Duodenal mucosa (tissue), 2 donors: ENCODE data around the gene CLEC2D.
"Not testable (repeated sequence)": the region's sequence is repeated elsewhere in the genome, so short reads cannot be mapped to it uniquely, and the experiment has no call there.

Experiments
- H3K27ac ChIP-seq: one replicate; pipeline ENCODE4 v1.7.0; 2013; ENCODE audit warnings: low read depth, low read length
- H3K27me3 ChIP-seq, 2 donors: one replicate each; pipeline ENCODE4 v1.7.0; 2013; ENCODE audit warnings: low read length in 2 of 2, control low read depth in 1 of 2; ENCODE audit not compliant: insufficient read depth in 2 of 2, control insufficient read depth in 1 of 2
- H3K36me3 ChIP-seq, 2 donors: one replicate each; pipeline ENCODE4 v1.7.0; 2013; ENCODE audit warnings: low read length in 2 of 2, control low read depth in 1 of 2; ENCODE audit not compliant: insufficient read depth in 2 of 2, control insufficient read depth in 1 of 2
- H3K4me1 ChIP-seq, 2 donors: one replicate each; pipeline ENCODE4 v1.7.0; 2013; ENCODE audit warnings: low read length in 2 of 2, control low read depth in 1 of 2; ENCODE audit not compliant: insufficient read depth in 2 of 2, control insufficient read depth in 1 of 2
- H3K4me3 ChIP-seq, 2 donors: one replicate each; pipeline ENCODE4 v1.7.0; 2013; ENCODE audit warnings: low read length in 2 of 2, low read depth in 1 of 2
- H3K9ac ChIP-seq, 2 donors: one replicate each; pipeline ENCODE4 v1.7.0; 2013; ENCODE audit warnings: low read length in 2 of 2, low read depth in 1 of 2
- H3K9me3 ChIP-seq, 2 donors: one replicate each; pipeline ENCODE4 v1.7.0; 2013; ENCODE audit warnings: low read length in 2 of 2, control low read depth in 1 of 2; ENCODE audit not compliant: control insufficient read depth in 1 of 2

The CLEC2D gene

GRCh38 chr12:9682508-9682907 is 13.0 kb downstream of the CLEC2D start:
- not testable (repeated sequence) for H3K27ac ChIP-seq, H3K4me1 ChIP-seq

DNA sequence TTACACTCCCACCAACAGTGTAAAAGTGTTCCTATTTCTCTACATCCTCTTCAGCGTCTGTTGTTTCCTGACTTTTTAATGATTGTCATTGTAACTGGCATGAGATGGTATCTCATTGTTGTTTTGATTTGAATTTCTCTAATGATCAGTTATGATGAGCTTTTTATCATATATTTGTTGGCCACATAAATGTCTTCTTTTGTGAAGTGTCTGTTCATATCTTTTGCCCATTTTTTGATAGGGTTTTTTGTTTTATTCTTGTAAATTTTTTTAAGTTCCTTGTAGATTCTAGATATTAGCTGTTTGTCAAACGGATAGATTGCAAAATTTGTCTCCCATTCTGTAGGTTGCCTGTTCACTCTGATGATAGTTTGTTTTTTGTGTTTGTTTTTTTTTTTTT is 13.4 kb downstream of the CLEC2D start:
- H3K4me3 ChIP-seq, H3K9ac ChIP-seq, H3K36me3 ChIP-seq, H3K27ac ChIP-seq, H3K9me3 ChIP-seq, H3K4me1 ChIP-seq, H3K27me3 ChIP-seq: not testable (repeated sequence)

More at GRCh38 chr12:9682508-9682907, 13.0 kb downstream of the CLEC2D start:
- H3K9ac ChIP-seq, H3K9me3 ChIP-seq, H3K27me3 ChIP-seq, H3K36me3 ChIP-seq, H3K4me3 ChIP-seq: not testable (repeated sequence)

GRCh38 chr12:9685366-9685765 is 15.9 kb downstream of the CLEC2D start:
- not testable (repeated sequence) for H3K9ac ChIP-seq, H3K27me3 ChIP-seq, H3K4me3 ChIP-seq, H3K27ac ChIP-seq, H3K4me1 ChIP-seq, H3K36me3 ChIP-seq, H3K9me3 ChIP-seq

GRCh38 chr12:9685915-9686314 is 16.4 kb downstream of the CLEC2D start:
- Histone ChIP-seq H3K4me1 (no peaks in the 10 kb centered on the region), H3K27ac (no peak overlapping the region), H3K36me3 (peaks cover 6 to 7% of the 10 kb centered on the region in 2 donors), H3K9ac (no peak overlapping the region), H3K9me3 (no peaks in the 10 kb centered on the region), H3K27me3 (no peaks in the 10 kb centered on the region), H3K4me3 (no peak overlapping the region)

GRCh38 chr12:9687228-9687627 is 17.7 kb downstream of the CLEC2D start:
- Histone ChIP-seq H3K36me3 (peaks cover 6 to 7% of the 10 kb centered on the region in 2 donors), H3K9ac (no peak overlapping the region), H3K4me1 (no peaks in the 10 kb centered on the region), H3K27ac (no peak overlapping the region), H3K4me3 (no peak overlapping the region), H3K9me3 (no peaks in the 10 kb centered on the region), H3K27me3 (no peaks in the 10 kb centered on the region)

DNA sequence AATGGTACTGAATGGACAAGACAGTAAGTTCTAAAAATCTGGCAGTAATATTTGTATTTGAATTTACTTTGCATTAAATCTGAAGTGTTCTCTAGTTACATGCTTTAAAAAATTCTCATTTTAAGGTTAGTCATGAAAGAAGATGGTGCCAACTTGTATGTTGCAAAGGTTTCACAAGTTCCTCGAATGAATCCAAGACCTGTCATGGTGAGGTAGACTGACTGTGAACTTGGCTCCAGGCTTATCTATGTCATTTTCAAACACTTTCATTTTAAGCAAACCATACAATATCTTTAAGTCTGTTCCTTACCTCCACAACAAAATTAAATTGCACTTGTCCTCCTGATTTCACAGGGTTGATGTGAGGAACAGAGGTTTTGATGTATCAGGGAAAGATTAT is 23.4 kb downstream of the CLEC2D start:
- H3K36me3 ChIP-seq: peaks cover 6 to 7% of the 10 kb centered on the region in 2 donors
- no peak overlapping the region for H3K27ac ChIP-seq
- H3K9ac ChIP-seq: no peak overlapping the region
- no peaks in the 10 kb centered on the region for H3K4me1 ChIP-seq
- H3K27me3 ChIP-seq: no peaks in the 10 kb centered on the region
- H3K4me3 ChIP-seq: no peak overlapping the region
- H3K9me3 ChIP-seq: no peaks in the 10 kb centered on the region

DNA sequence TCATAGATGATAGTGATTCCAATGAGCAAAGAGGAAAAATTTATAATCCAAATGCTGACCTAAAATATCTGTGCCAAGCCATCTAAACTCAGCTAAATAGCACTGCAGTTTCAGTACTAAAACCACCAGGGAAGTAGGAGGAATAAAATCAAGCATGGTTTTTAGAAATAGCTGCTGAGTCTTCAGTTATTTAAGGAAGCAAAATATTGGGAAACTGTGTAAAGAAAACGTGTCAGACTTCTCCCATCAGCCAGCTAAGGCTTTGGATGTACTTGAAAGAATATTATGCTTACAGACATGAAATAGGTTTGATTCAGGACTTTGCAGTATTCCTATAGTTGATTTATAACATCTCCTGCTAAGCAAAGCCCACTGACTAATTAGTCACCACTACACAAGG is 24.7 kb downstream of the CLEC2D start:
- Histone ChIP-seq H3K9ac (no peak overlapping the region), H3K4me1 (no peaks in the 10 kb centered on the region), H3K36me3 (peaks cover 0 to 6% of the 10 kb centered on the region in 2 donors), H3K27ac (no peak overlapping the region), H3K9me3 (no peaks in the 10 kb centered on the region), H3K4me3 (no peak overlapping the region), H3K27me3 (no peaks in the 10 kb centered on the region)

- H3K9ac ChIP-seq, H3K4me1 ChIP-seq, H3K27ac ChIP-seq, H3K9me3 ChIP-seq, H3K36me3 ChIP-seq, H3K27me3 ChIP-seq, H3K4me3 ChIP-seq: not testable (repeated sequence)
Measured at GRCh38 chr12:9695150-9695549, 25.6 kb downstream of the CLEC2D start.

- not testable (repeated sequence) for H3K27ac ChIP-seq
Measured at GRCh38 chr12:9695661-9696060, 26.1 kb downstream of the CLEC2D start.

GRCh38 chr12:9697619-9698018 is 28.1 kb downstream of the CLEC2D start:
- no peaks in the 10 kb centered on the region for H3K36me3 ChIP-seq
- no peak overlapping the region for H3K4me3 ChIP-seq
- no peak overlapping the region for H3K9ac ChIP-seq
- no peaks in the 10 kb centered on the region for H3K27me3 ChIP-seq
- H3K9me3 ChIP-seq: no peaks in the 10 kb centered on the region
- H3K4me1 ChIP-seq: peaks cover 0 to 4% of the 10 kb centered on the region in 2 donors
- no peak overlapping the region for H3K27ac ChIP-seq

More at GRCh38 chr12:9695661-9696060, 26.1 kb downstream of the CLEC2D start:
- not testable (repeated sequence) for H3K9ac ChIP-seq, H3K27me3 ChIP-seq, H3K4me3 ChIP-seq, H3K9me3 ChIP-seq, H3K36me3 ChIP-seq, H3K4me1 ChIP-seq

DNA sequence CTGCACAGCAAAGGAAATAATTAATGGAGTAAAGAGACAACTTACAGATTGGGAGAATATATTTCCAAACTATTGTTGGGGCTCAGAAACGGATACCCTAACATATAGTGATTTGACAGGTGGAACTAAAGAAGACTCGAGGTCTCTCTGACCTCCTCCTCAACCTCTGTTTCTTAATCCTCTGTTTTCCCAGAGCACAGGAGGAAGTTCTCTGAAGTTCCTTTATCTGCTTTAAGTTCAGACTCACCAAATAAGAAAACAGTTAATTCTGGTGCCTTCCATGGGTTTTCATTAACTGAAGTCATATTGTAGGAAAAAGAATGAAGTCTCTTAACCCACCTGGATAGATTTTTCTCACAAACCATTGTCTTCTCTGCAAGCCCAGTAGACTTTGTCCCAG is 29.2 kb downstream of the CLEC2D start:
- Histone ChIP-seq H3K9me3 (no peaks in the 10 kb centered on the region), H3K4me3 (no peak overlapping the region), H3K9ac (no peak overlapping the region), H3K27ac (no peak overlapping the region), H3K27me3 (no peaks in the 10 kb centered on the region), H3K36me3 (no peaks in the 10 kb centered on the region), H3K4me1 (peaks cover 0 to 4% of the 10 kb centered on the region in 2 donors)
